ENCODE data around the gene SETD3. TPM values are rescaled to one million over a fixed set of nuclear protein-coding genes. Genes with fewer than 3 reads are reported as not detected.

The SETD3 gene
- total RNA-seq, 2 donors from 2014 or later = 32.8 to 53.2 TPM

DNA sequence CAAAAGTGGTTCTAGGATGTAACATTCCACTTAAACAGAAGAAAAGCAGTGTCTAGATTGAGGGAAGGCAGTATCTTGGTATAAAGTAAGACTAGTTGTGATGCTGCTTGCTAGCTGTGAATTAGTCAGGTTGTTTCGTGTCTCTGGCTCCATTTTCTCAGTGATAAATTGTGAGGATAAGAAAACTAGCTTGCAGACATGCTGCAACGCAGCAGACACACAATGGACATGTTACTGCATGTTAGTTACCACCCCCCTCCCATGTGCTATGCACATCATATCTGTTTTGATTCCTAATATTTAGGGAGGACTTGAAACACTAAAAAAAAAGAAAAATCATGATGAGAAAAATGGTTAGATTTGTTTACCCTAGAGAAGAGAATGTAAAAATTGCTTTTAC is 3.4 kb upstream of the SETD3 start:
- no peak overlapping the region for H3K27ac Mint-ChIP-seq
- H3K4me1 Mint-ChIP-seq = peaks cover 29% of the 10 kb centered on the region

DNA sequence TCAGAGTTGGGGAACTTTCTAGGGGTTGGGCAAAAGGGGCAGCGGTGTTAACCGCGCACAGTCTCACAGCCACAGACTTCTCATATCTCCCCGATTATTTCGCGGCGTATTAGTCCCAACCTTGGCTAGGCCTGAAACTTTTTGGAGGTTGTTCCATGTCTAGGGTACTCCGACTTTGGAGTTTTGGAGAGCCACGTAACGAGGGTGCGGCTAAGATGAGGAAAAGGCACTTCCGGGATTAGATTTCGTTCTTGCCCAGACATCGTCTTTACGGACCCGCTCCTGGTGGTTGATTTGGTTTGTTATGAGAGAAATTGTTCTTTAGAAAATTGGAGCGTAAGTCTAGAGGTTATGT is 1.1 kb upstream of the SETD3 start:
- Mint-ChIP-seq H3K4me3 (peak overlapping the region; percentile 98), H3K27ac (peak overlapping the region; percentile 97), H3K27me3 (no peaks in the 10 kb centered on the region), H3K4me1 (peaks cover 40% of the 10 kb centered on the region), H3K36me3 (ENCODE audit: low read depth) (peaks cover 20% of the 10 kb centered on the region), H3K9me3 (no peaks in the 10 kb centered on the region)
- ATAC-seq (replicated peaks) = no peak

More for the DNA sequence above, 3.4 kb upstream of the SETD3 start:
- H3K4me3 Mint-ChIP-seq = peak overlapping the region; percentile 98
- ATAC-seq (replicated peaks) = no peak
- H3K27me3 Mint-ChIP-seq = no peaks in the 10 kb centered on the region
- H3K36me3 Mint-ChIP-seq (ENCODE audit: low read depth) = peaks cover 13% of the 10 kb centered on the region
- H3K9me3 Mint-ChIP-seq = no peaks in the 10 kb centered on the region

DNA sequence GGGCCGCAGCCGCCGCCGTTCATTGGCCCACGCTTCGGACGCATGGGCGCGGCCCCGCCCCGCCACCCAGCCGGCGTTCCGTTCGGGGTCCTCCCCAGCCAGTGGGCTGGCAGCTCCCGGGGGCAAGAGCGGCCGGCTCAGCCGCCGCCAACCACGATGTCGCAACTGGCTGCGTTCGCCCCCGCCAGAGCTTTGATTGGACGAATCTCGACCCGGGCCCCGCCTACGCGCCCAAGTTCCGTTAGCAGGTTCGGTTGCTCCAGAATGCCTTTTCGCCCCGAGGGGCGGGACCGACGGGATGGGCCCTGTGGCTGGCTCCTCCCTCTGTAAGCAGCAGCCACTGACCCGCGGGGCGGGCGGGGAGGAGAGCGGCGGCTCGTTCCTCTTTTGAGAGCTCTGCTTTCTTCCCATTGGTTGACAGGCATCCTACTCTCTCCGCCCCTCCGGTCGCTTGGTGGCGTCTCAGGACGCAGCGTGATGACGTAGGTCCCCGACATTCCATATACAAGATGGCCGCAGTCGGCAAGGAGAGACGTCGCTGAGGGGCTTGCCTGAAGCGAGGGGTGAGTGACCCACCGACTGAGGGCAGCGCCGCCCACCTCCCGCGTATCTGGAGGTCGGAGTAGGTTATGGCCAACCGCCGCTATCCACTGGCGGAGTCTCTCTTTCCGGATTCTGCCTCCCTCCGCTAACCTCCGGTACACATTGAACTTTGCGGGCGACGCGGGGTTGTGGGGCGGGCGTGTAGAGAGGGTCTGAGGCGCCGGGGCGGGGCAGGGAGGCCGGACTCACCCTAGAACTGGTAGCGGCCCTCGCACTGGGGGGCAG is 472 bp upstream of the SETD3 start, which contains the start of gene CCNK:
CCNK (plus strand) TSS at position 493 of the 828 bp plus-strand sequence. CDS start 11,269 bp downstream, outside the sequence.
- ATAC-seq (replicated peaks) = peak; percentile 93
- no peaks in the 10 kb centered on the region for H3K27me3 Mint-ChIP-seq

DNA sequence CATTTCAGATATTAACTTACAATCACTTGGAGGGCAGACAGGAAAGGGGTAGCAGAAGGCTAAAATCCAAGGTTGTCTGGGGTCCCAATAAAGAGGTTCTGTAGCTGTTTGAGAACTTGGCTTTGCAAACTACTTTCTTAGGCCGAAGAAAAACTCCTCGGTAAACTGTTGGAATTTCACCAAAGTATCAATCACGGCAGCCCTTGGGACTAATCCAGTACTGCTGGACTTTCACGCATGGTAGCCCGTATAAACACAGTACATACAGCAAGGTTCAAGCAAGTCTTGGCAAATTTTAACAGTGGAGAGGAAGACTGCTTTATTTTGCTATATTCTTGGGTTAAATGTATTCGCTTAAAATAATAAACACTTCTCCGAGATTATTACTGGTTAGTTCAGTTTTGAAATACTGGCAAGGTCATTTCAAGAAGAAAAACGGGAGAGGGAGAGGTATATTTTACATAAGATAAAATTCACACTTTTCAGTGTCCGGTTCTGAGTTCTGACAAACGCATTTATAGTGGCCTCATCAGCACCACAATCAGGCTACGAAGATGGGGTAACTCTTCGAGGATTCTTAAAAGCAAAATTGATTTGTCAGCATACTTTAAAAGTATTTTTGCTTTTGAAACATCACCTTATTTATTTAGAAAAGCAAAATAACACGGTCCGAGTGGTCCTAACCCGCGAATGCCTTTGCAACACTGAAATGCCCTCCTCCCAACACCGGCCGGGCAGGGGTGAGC is 1.3 kb downstream of the SETD3 start:
- peaks cover 20% of the 10 kb centered on the region for H3K36me3 Mint-ChIP-seq (ENCODE audit: low read depth)
- H3K4me3 Mint-ChIP-seq = peak overlapping the region; percentile 86
- H3K27ac Mint-ChIP-seq = peak overlapping the region; percentile 76
- H3K9me3 Mint-ChIP-seq = no peaks in the 10 kb centered on the region
- ATAC-seq (replicated peaks) = no peak
- peaks cover 36% of the 10 kb centered on the region for H3K4me1 Mint-ChIP-seq
- no peaks in the 10 kb centered on the region for H3K27me3 Mint-ChIP-seq

More for the DNA sequence above, 472 bp upstream of the SETD3 start, which contains the start of gene CCNK:
- peaks cover 20% of the 10 kb centered on the region for H3K36me3 Mint-ChIP-seq (ENCODE audit: low read depth)
- H3K9me3 Mint-ChIP-seq = no peaks in the 10 kb centered on the region
- H3K4me1 Mint-ChIP-seq = peaks cover 34% of the 10 kb centered on the region
- peak within 1 kb of the TSS; percentile 97 for H3K27ac Mint-ChIP-seq
- peak within 1 kb of the TSS; percentile 98 for H3K4me3 Mint-ChIP-seq

DNA sequence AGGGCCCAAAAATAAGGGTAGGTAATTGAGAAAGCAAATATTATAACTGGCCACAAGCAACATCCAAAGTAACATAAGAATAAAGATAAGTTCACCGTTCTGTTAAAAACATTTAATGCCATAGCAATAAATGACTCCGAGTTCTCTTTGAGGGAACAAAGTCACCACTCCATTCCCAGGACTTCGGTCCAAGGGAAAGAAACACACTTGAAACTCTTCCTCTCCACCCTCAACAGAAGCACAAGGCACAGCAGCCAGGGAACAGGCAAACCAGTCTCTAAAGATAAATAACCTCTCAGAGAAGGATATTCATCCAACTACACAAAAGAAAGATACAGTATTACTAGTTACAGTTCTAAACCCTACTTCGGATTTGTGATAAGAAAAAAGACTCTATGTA is 2.5 kb downstream of the SETD3 start:
- Mint-ChIP-seq H3K9me3 (no peaks in the 10 kb centered on the region), H3K27me3 (no peaks in the 10 kb centered on the region), H3K4me3 (peak overlapping the region; percentile 86)

DNA sequence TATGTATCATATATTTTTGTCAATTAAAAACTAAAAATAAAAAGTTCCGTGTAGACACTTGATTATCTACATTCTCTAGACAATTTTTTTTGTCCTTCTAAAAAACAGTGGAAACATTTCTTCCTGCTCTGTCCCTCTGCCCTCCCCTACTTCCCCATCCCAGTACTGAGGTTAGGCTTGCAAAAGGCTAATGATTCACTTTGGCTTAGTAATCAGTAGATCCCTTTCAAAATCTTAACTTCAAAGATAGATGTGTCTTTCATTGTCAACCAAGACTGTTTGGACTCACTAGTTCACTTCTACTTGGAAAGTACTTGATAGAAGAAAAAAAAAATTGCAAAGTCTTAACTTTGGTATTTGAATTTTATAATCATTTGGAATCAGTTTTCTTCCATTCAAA is 3.8 kb downstream of the SETD3 start:
- H3K4me3 Mint-ChIP-seq = no peak overlapping the region
- H3K27ac Mint-ChIP-seq = no peak overlapping the region
- peaks cover 17% of the 10 kb centered on the region for H3K36me3 Mint-ChIP-seq (ENCODE audit: low read depth)
- no peaks in the 10 kb centered on the region for H3K27me3 Mint-ChIP-seq
- no peak for ATAC-seq (replicated peaks)
- peaks cover 25% of the 10 kb centered on the region for H3K4me1 Mint-ChIP-seq
- H3K9me3 Mint-ChIP-seq = no peaks in the 10 kb centered on the region

More for the DNA sequence above, 2.5 kb downstream of the SETD3 start:
- Mint-ChIP-seq H3K36me3 (ENCODE audit: low read depth) (peaks cover 20% of the 10 kb centered on the region), H3K27ac (no peak overlapping the region), H3K4me1 (peaks cover 27% of the 10 kb centered on the region)
- no peak for ATAC-seq (replicated peaks)

DNA sequence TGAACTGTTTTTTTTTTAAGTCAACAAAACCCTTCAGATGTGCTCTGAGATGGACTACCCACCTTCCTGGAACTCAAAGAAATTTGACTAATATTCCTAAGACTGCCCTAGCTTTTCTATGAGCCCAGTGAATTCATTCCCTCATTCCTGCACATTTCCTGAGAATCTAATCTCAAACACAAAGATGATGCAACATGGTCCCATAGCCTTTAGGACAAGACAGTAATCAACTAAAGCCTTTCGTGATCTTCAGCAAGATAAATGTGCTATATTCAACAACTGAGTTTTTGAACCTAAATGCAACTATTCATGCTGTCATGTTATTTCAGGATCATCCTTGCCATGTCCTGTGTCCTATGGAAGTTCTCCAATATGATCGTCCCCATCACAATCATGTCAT is 5.0 kb downstream of the SETD3 start:
- no peaks in the 10 kb centered on the region for H3K9me3 Mint-ChIP-seq
- no peak overlapping the region for H3K4me3 Mint-ChIP-seq
- peaks cover 7% of the 10 kb centered on the region for H3K36me3 Mint-ChIP-seq (ENCODE audit: low read depth)
- no peak for ATAC-seq (replicated peaks)
- no peak overlapping the region for H3K27ac Mint-ChIP-seq
- H3K27me3 Mint-ChIP-seq = no peaks in the 10 kb centered on the region
- peaks cover 30% of the 10 kb centered on the region for H3K4me1 Mint-ChIP-seq

DNA sequence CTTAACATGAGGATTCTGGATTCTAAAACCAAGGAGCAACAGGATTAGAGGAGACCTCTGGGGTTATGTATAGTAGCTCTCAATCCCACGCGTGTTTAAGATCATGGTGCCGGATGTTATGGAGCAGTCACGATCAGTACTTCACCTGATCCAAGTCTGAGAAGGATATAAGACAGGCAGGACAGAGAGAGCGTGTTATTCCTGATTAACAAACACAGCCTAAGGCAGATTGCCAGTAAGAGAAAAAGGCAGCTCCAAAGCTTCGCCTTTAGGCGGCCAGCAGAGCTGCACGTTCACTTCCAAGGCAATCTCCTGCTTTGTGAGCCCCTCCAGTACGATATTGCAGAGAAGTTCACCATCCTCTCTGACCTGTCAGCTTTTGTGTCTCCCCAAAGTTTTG is 5.5 kb downstream of the SETD3 start:
- H3K9me3 Mint-ChIP-seq = no peaks in the 10 kb centered on the region
- no peaks in the 10 kb centered on the region for H3K27me3 Mint-ChIP-seq
- H3K27ac Mint-ChIP-seq = no peak overlapping the region
- H3K4me1 Mint-ChIP-seq = peaks cover 35% of the 10 kb centered on the region
- H3K36me3 Mint-ChIP-seq (ENCODE audit: low read depth) = peaks cover 7% of the 10 kb centered on the region
- no peak overlapping the region for H3K4me3 Mint-ChIP-seq
- ATAC-seq (replicated peaks) = no peak

DNA sequence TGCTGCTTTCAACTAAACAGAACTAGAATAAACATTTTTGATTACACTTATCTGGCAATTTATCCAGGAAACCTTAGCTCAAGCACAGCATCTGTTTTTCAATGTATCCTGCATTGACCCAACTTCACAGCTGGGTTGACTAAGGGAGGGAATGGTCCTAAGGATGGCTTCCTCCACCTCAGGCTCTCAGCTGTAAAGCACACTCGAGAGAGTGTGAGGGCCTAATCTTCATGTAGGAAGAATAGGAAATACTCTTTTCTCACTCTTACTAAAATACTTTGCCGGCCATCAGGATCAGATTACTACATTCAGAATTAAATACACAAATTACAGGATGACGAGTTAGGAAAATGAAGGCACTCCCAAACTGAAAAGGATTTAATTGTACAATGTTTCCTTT is 7.2 kb downstream of the SETD3 start:
- Mint-ChIP-seq H3K27ac (no peak overlapping the region), H3K36me3 (ENCODE audit: low read depth) (peaks cover 1% of the 10 kb centered on the region), H3K4me1 (peaks cover 35% of the 10 kb centered on the region), H3K27me3 (no peaks in the 10 kb centered on the region), H3K9me3 (no peaks in the 10 kb centered on the region), H3K4me3 (no peak overlapping the region)
- ATAC-seq (replicated peaks) = no peak

DNA sequence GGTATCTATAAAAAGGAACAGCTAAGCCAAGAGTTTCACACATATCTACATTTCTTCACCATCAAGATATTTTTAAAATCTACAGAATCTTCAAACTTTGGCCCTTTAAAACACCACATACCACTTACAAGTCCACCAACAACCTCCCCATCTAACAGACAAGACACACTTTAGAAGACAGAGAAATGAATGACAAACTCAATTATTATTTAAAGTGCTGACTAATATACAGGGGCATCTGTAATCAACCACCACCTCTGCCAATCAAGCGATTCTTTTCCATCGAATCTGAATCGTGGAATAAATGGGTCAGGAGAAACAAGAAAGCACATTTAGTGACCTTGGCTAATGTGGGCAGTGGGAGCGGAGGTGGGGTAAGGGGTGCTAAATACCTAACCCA is 7.7 kb downstream of the SETD3 start:
- Mint-ChIP-seq H3K4me3 (no peak overlapping the region), H3K27me3 (no peaks in the 10 kb centered on the region), H3K36me3 (ENCODE audit: low read depth) (no peaks in the 10 kb centered on the region), H3K27ac (no peak overlapping the region), H3K4me1 (peaks cover 35% of the 10 kb centered on the region), H3K9me3 (no peaks in the 10 kb centered on the region)
- no peak for ATAC-seq (replicated peaks)

DNA sequence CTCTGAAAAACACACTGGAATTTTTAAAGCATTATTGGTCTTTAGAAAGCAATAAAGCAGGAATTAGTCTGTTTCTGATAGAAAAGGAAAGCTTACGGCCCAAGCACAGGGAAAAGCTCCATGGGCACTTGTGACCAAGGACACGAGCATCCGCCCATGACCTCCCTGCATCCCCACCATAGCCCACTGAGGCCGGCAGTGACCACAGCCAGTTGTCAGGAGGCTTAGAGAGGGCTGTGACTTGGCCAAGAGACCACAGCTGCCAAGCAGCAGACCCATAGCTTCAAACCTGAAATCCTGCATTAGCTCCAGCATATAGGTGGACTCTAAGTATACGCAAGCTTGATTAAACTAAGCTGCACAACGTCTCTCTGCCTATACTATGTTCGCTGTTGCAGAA is 8.9 kb downstream of the SETD3 start:
- Mint-ChIP-seq H3K27ac (no peak overlapping the region), H3K27me3 (no peaks in the 10 kb centered on the region), H3K9me3 (no peaks in the 10 kb centered on the region), H3K4me3 (no peak overlapping the region), H3K4me1 (peaks cover 39% of the 10 kb centered on the region), H3K36me3 (ENCODE audit: low read depth) (no peaks in the 10 kb centered on the region)
- no peak for ATAC-seq (replicated peaks)

DNA sequence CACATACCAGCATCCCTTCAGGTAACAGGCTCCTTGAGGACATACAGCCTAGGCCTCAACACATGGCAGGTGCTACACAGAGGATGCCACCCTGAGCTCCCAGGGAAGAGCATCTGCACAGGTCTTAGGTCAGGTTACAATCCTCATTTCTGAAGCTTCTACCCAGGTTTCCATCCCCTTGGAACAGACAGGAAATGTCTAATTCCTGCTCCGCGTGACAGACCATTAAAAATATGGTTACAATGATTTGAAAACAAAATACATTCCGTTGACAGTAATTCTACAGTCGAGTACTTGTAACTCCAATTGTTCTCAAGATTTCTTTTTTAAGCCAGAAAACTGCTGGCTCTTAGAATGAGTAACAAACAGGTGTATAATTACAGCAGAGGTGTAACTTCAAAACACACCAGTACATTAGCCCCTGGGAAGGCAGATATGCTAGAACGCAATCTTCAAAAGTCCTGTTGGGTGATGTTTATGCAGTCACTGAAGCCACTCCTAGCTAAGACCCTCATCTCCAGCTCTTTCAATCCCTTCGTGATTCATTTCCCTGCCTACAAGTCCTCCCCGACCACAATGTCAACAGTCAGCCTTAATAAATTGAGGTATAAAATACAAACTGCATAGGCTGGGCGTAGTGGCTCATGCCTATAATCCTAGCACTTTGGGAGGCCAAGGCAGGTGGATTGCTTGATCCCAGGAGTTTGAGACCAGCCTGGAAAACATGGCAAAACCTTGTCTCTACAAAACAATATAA is 11.6 kb downstream of the SETD3 start:
- H3K9me3 Mint-ChIP-seq = no peaks in the 10 kb centered on the region

DNA sequence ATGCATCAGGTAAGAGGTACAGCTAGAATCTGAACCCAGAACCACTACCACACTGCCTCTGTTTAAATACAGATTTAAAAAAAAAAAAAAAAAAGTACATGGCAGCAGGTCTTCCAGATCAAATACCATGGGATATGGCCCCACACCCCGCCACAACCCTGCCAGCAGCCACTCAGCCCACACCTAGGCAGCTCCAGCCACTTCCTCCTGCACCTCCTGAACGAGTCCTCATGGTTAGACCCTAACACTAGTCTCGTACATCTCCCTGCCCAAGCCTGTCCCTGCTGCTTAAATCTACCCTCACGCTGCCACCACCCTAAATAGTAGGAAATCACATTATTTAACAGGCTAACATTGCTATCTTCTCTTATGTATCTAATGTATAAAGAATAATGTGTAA is 12.6 kb downstream of the SETD3 start:
- Mint-ChIP-seq H3K9me3 (no peaks in the 10 kb centered on the region), H3K27ac (peak overlapping the region; percentile 87), H3K4me1 (peaks cover 31% of the 10 kb centered on the region), H3K27me3 (no peaks in the 10 kb centered on the region), H3K4me3 (no peak overlapping the region), H3K36me3 (ENCODE audit: low read depth) (peaks cover 33% of the 10 kb centered on the region)
- no peak for ATAC-seq (replicated peaks)

More for the DNA sequence above, 11.6 kb downstream of the SETD3 start:
- no peak for ATAC-seq (replicated peaks)
- H3K36me3 Mint-ChIP-seq (ENCODE audit: low read depth) = peaks cover 23% of the 10 kb centered on the region
- H3K27ac Mint-ChIP-seq = peak overlapping the region; percentile 87
- H3K27me3 Mint-ChIP-seq = no peaks in the 10 kb centered on the region
- peaks cover 31% of the 10 kb centered on the region for H3K4me1 Mint-ChIP-seq
- H3K4me3 Mint-ChIP-seq = no peak overlapping the region

DNA sequence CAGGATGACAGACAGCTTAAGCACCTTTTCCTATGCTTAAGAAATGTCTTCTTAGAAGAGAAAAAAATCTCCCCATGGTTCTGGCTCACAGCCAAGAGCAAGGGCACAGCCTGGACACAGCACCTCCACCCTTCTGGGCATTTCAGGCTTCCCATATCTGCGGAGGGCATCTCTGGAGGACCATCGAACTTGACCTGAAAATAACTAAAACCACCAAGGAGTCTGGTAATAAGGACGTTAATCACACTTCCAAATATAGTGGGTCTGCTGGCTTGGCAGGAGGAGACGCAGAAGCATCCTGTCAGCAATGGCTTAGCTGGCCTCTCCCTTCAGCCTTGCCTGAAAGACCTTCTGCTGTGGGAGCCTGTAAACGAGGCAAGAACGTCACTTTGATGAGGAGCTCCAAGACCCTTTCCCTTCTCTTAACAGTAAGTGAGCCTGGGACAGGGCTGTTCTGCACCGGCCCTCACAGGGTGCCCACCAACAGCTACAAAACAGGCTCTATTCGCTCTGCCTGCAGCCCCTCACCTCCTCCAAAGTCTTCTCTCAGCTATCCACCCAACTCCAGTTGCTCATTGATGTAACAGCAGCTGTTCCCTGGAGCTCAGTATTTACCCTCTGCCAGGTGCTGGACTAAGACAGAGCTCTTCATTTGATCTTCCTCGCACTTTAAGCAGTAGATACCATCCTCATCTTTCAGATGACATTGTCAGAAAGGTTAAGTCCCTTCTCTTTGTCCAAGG is 13.2 kb downstream of the SETD3 start:
- Mint-ChIP-seq H3K27ac (peak overlapping the region; percentile 87), H3K4me1 (peaks cover 31% of the 10 kb centered on the region), H3K9me3 (no peaks in the 10 kb centered on the region), H3K36me3 (ENCODE audit: low read depth) (peaks cover 38% of the 10 kb centered on the region), H3K4me3 (no peak overlapping the region), H3K27me3 (no peaks in the 10 kb centered on the region)
- ATAC-seq (replicated peaks) = no peak
